GM21825 (cell line): ENCODE measurements around the gene PPP3R2.
A peak's percentile ranks its signal among the peaks of the same experiment; 100 is the strongest.
"Not testable (repeated sequence)": the region's sequence is repeated elsewhere in the genome, so short reads cannot be mapped to it uniquely, and the experiment has no call there.

Experiments
- ATAC-seq: cut with Tn5 transposase; IDR thresholded peaks from one replicate; pipeline ENCODE4 v1.9.1; 2021; ENCODE audit warnings: mild to moderate bottlenecking, moderate library complexity; ENCODE audit not compliant: unreplicated experiment

The PPP3R2 gene

DNA sequence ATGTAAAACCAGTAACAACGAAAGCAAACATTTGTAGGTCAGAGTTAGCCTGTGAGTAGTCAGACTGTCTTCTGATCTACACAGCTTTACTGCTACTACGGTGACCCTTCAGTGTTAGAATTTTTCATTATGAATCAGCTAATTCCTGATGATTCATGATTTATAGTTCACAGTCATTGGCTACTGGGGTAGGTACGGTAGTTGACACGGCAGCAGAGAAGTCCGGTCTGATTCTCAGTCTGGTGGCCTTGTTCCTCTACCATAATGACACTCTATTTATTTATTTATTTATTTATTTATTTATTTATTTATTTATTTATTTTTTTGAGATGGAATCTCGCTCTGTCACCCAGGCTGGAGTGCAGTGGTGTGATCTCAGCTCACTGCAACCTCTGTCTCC, 4.7 kb downstream of the PPP3R2 start:
- ATAC-seq, result not testable (repeated sequence)

DNA sequence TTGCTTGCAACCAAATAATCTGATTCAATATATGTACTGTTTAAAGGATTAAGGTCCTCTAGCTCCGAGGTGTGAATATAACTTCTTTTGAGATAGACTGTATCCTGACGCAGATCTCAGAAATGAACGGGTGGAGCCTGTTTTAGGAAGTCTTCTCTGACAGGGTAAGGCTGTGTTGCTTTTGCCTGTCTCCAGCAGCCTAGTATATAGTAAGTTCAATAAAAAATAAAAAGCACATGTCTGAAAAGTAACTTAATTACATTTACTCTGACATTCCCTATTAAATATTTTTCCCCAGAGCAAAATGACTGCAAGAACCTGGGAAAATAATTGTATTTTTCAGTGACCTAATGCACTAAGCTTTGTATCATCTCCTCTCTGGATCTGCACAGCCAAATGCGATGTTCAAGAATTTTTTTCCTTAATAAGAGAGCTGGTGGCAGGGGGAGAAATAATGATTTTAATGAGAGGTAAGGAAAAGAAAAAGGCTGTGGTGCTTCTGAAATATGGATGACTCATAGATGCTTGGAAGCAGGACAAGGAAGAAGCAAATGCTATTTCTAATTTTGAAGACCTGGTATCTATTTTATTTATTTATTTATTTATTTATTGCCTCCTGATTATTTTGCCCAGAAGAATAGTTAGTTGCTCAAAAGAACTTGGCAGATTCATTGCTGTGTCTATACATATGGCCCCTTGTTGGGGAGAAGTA, 7.3 kb downstream of the PPP3R2 start:
- ATAC-seq, result no peak

DNA sequence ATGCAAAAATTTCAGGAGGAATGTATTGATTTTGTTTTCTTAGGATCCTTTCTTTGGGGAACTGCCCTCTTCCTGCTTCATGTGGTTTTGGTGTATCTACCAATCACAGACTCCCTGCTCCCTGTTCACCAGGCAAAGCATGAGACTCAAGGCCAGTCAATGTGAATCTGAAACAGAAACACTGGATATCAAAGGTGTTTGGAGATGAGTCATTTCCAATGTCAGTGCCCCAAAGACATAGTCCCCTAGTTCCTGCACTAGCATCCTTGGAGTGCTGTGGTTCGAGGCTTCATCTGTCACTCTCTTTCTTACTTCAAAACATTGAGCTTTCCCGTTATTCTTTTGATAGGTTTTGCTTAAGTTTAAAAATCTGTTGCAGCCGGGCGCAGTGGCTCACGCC, 8.1 kb downstream of the PPP3R2 start:
- ATAC-seq, result peak; percentile 90

DNA sequence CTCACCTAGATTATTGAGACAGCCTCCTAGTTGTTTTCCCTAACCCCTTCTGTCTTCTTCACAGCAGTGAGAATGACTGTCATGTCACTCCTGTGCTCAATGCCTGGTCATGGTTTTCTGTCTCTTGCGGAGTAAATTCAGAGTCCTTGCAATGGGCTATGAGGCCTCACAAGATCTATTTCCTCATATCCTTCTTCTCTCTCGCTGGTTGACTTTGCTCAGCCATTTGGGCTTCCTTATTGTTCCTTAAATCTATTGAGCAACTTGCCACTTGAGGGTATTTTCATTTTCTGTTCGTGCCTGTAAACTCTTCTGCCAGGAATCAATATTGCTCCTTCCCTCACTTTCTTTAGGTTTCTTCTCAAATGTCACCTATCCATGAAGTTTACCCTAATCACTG, 9.0 kb downstream of the PPP3R2 start:
- no peak for ATAC-seq

DNA sequence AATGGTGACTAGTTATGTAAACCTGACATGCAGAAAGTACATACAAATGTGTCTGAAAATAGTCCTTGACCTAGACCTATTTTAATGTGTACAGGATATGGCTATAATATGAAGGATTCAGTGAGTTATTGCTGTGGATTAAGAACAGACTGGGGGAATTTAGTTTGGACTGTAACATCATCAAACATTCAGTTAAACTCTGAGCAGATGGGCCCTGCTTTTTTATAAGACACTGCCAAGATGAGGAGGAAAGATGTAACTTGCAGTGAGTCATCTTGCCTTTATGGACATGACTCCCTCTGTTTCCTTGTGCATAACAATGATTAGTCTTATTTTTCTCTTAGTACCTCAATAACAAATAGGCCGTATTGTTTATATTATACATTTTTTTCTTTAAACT, 12.2 kb downstream of the PPP3R2 start:
- no peak for ATAC-seq

DNA sequence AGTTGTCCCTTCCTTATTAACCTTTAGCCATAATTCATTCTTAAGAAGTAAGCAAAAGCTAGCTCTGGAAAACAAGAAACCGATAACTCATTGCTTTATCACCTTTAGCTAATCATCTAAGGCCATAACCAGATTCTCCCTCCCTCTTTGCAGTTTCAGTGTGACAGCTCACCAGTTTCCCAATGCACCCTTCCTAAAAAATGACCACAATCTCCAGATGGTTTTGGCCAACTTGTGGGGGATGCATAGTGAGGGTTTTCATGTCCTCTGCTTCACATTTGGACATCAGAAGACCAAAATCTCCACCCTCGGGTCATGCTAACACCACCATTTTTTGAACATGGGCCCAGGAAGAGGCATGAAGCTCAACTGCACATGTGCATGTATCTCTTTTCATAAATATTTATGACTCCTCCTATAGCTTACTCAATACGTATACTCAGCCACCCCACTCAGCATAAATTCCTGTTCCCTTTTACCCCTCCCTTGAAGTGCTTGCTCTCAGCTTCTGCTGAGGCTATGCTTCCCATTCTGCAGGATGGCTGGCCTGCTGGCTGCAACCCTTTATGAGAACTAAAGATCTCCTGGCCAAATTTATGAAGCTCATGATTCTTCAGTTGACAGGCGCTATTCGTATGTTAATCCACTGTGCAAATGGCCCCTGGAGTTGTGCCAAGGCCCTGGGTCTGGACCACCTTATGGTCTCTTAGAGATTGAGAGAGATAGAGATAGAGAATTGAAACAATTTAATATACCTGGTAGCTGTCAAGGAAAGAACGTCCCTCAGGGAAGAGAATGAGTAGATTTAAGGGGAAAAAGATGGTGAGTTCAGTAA, 14.8 kb downstream of the PPP3R2 start:
- no peak for ATAC-seq

DNA sequence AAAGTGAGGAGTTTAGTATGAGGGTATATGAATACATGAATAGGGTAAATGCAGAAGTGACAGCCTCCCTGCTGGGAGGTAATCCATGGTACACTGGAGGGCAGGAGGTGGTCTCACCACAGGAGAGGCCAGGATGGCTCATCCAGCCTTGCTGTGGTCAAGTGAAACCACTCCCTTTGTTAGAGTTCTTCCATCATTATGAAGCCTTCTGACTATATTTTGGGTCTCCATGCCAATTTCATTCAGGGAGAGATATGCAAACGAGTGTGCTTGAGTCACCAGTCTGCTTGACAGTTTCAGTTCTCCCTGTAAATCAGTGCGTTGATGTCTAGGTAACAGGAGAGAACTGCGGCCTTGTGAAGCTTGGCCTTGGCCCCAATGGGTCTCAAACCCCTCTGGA, 16.4 kb downstream of the PPP3R2 start:
- ATAC-seq, result peak; percentile 77

DNA sequence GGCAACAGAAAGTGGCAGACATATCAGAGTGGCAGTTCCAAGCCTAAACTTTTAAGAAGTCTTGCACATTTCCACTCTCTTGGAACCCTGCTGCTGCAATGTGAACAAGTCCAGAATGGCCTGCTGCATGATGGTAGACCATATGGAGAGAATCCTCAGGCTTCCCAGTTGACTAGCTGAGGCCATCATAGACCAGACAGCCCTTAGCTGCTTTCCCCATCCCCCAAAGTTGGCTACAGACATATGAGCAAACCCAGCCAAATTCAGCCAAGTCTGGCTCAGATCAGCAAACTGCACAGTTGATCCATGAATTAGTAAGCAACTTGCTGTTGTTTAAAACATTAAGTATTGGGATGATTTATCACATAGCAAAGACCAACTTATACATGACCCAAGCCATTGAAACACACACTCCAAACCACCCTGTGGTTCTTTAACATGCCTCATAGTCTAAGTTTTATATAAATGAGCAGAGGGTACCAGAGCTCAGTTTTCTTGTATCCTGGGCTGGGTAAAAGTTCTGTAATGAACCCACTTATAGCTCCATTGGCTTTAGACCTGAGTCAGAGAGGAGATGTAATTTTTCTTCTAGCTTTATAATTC, 19.9 kb downstream of the PPP3R2 start:
- no peak for ATAC-seq

DNA sequence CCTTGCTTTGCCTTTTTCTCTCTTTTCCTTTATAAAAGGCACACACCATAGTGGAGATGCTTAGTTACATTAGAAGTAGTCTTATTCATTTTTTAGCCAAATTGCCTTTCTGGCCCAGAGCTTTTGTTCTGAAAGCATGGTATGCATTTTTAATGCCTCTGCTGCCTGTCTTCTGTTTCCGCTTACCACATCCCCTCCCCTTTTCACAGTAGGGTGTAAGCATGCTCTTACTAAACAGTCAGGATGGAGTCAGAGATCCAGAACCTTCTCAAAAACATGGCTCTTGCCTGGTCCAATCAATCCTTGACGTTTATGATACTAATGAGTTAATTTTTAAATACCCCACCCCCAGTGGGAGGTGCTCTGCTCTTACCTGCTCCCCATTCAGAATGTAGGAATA, 22.5 kb downstream of the PPP3R2 start:
- no peak for ATAC-seq

DNA sequence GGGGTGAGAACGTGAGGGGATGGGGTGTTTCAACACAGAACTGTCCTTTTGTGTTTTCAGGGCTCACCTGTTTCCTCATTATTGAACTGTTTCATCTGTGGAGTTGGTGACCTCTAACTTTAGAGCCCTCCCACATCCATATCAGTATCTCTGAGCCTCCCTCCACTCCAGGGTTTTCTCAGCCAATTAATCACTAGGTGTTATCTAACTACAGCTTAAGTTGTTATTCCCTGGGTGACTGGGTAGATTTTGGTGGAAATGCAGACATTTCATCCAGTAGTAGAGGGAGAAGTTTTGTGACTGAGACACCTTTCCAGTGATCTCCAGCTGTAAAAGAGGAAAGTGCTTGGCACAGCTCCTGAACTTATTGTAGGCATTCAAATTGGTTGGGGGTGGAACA, 23.7 kb downstream of the PPP3R2 start:
- no peak for ATAC-seq

DNA sequence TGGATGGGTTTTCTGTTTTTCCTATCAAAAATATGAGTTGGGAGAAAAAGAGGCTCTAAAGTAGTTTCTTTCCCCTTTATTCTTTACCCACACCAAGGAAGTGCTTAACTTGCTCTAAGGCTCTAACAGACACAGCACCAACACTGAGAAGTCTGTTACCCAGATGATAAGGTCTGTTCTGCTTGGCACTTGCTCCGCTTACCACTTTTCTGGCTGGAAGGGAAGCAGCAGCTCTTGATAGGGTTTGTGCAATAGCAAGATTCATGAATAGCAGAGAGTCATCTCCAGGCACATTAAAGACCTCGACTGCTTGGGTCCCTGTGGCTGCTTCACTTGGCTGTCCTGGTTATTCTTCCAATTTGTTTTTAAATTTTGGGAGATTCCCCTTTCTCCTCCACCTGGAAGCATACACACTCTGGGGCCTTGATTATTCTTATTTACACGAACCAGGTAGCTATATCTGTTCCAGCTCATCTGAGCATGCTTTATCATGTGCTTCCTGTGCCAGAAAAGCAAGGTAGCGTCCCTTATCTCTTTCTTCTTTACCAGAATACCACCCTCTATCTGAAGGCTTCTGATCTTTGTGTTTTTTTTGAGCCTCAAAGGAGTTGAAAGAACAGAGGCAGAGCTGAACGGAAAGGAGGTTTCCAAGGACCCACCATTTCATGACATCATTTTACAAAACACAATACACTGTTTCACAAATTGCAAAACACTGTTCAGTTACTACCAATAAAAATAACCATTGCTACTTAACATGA, 24.8 kb downstream of the PPP3R2 start:
- ATAC-seq, result no peak

DNA sequence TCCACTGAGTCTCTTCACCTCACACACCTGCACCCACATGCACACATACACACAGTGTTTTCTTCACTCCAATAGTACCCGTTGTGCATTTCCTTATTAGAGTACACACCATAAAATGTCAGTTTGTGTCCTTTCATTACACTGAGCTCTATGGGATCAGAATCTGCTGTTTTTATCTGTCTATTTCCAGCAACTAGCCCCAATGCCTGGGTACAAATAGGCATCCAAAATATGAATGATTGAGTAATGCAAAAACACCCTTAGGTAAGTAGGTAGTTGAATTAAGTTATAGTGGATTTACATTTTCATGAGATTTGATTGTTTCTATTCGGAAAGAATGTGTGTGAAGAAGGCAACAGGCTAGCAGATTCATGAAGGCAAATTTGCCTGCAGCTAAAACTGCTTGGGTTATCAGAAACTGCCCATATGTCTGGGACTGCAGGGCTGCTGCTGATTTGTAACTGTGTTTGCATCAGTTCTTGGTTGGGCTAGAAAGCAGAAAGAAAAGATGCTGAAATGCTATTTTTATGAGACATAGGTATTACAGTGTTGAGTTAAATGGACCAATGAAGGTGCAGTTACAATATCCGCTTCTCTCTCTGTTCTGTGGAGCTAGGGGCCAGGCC, 26.9 kb downstream of the PPP3R2 start:
- ATAC-seq, result no peak

DNA sequence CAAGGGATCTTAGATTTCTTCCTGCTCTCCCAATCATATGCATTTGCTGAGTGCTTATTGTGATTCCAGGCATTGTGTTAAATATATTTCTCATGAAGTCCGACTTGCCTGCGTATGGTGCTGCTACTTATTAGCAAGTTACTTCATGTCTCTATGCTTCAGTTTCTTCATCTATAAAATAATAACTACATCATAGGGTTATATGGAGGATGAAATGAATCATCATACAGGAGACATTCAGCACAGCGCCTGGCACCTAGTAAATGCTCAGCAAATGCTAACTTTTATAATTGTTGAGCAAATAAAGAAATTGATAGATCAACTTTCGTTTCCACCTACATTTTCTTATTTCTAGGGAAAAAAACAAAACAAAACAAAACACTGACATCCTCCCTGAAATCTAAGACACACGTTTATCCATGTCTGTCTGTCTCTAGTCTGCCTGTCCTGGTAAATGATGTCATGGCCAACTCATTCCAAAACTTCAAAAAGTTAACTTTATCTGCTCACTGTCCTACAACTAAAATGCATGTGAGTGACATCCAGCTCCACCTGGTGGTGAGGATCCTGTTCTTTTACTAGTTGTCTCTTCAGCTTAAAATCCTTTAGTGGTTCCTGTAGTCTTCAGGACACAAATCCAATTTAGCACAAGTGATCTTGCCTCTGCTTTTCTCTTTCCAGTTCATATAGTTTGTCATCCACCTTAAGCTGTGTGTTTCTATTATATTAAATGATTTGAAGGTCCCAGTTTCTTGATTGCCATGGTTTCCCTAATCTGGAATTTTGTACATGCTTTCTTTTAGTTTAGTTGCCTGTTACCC, 27.7 kb downstream of the PPP3R2 start:
- ATAC-seq, result no peak

DNA sequence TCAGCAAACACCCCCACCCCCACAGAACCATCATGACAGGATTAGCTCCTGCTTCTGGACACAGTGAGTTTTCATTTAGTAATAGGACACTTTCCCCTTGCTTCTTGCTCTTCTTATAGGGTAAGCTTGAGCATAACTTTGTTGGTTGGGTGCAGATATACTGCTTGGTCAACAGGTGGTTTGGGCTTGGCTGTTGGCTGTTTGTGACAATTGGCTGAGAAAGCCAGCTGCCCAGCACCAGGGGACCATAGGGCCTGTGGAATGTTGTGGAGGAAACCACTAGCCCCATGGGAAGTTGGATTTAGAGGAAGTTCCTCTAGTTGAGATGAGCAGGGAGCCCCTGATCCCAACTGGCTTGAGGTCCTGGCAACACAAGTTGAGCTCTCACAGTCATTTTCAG, 30.5 kb downstream of the PPP3R2 start:
- ATAC-seq, result no peak

DNA sequence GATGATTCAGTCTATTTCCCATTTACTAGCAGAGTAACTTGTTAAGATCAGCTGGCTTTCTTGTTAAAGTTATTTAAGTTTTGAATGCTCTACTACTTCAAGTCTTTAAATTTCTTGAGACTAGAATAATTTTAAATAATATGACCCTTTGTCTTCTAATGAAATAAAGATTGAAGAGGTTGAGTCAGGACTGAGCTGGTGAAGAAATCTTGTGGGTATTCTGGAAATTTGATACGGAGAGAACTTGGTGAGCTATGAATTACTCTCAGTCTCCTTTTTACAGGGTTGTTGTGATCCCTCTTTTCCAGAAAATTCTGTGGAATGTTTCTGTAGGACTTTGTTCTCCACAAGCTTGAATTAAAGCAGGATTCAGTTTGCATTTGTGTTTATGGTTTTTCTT, 31.8 kb downstream of the PPP3R2 start:
- ATAC-seq, result no peak

DNA sequence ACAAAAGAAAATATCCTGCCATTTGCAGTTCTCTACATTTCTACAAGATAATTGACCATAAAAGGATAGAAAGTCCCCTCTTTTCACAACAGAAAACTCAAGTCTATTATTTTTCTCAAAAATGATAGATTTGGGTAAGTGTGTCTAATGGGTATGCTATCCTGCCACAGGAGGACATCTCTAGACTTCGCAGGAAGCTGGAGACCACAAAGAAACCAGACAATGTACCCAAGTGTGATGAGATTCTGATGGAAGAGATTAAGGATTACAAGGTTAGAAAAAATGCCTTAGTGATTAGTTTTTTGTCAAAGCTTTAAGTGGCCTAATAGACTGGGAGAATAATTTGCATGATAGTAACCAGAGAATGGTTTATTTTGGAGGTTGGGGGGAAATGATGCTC, 33.0 kb downstream of the PPP3R2 start:
- no peak for ATAC-seq

DNA sequence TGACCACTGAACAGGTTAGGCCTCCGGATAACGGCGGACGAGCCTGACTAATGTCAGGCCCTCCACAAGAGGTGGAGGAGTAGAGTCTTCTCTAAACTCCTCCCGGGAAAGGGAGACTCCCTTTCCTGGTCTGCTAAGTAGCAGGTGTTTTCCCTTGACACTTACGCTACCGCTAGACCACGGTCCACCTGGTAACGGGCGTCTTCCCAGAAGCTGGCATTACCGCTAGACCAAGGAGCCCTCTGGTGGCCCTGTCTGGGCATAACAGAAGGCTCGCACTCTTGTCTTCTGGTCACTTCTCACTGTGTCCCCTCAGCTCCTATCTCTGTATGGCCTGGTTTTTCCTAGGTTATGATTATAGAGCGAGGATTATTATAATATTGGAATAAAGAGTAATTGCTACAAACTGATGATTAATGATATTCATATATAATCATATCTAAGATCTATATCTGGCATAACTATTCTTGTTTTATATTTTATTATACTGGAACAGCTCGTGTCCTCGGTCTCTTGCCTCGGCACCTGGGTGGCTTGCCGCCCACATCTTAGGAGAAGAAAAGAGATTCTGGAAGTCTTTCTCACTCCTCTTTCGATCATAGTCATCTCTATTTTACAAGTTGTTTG, 45.2 kb downstream of the PPP3R2 start:
- ATAC-seq, result not testable (repeated sequence)

DNA sequence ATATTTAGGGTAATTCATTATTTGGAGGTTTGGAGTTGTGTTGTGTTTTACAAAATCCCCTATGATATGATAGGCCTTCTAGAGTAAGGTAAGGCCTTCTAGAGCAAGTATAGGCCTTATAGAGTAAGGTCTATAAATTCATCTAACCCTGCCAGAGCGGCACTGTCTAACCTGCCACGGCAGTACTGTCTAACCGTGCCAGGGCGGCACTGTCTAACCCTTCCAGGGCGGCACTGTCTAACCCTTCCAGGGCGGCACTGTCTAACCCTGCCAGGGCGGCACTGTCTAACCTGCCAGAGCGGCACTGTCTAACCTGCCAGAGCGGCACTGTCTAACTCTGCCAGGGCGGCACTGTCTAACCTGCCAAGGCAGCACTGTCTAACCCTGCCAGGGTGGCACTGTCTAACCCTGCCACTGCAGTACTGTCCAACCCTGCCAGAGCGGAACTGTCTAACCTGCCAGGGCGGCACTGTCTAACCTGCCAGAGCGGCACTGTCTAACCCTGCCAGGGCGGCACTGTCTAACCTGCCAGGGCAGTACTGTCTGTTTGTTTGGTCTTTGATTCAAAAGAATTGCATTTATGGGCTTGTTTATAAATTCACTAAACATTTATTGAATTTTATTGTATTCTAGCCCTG, 51.6 kb downstream of the PPP3R2 start:
- no peak for ATAC-seq
